HG02678 (cell line): ENCODE data around the gene MRPL12.
A peak's percentile ranks its signal among the peaks of the same experiment; 100 is the strongest.
"Not testable (repeated sequence)": the region's sequence is repeated elsewhere in the genome, so short reads cannot be mapped to it uniquely, and the experiment has no call there.

Experiments
- ATAC-seq: cut with Tn5 transposase; IDR thresholded peaks from one replicate; pipeline ENCODE4 v1.9.1; 2021; ENCODE audit warnings: mild to moderate bottlenecking, moderate library complexity; ENCODE audit not compliant: unreplicated experiment

Gene MRPL12

GRCh38 chr17:81702934-81703746 is at the start of gene MRPL12:
Gene MRPL12, plus strand, starts transcription at chr17:81703367. Its CDS starts 135 bp downstream, at chr17:81703502.
- ATAC-seq, result peak; percentile 86

- no peak for ATAC-seq
Measured at GRCh38 chr17:81655378-81656117, 47.6 kb upstream of the MRPL12 start.

GRCh38 chr17:81656118-81656743 is 46.9 kb upstream of the MRPL12 start, which contains the start of gene PDE6G:
Gene PDE6G, minus strand, starts transcription at chr17:81656542. Its CDS starts 3,237 bp downstream, at chr17:81653305.
- ATAC-seq, result no peak

GRCh38 chr17:81656835-81657234 is 46.3 kb upstream of the MRPL12 start:
- ATAC-seq, result no peak

DNA sequence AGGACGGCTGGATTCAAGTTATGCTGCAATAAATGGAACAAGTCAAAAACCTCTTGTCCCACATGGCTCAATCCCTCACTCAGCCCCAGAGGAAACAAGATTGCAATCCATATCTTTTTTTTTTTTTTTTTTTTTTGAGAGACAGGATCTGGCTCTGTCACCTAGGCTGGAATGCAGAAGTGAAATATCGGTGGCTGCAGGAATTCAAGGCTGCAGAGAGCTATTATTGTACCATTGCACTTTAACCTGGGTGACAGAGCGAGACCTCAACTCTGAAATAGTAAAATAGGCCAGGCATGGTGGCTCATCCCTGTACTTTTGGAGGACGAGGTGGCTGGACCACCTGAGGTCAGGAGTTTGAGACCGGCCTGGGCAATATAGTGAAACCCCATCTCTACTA is 44.1 kb upstream of the MRPL12 start:
- ATAC-seq, result no peak

DNA sequence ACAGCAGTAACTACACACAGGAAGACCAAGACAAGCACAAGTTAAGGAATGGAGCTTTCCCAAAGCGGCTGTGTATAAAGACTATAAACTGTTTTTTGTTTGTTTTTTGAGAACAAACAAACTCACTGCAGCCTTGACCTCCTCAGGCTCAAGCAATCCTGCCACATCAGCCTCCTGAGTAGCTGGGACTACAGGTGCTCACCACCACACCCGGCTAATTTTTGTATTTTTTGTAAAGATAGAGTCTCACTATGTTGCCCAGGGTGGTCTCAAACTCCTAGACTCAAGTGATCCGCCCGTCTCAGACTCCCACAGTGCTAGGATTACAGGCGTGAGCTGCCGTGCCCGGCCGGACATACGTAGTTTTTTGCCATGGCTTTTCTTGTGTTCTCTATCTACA is 42.7 kb upstream of the MRPL12 start:
- ATAC-seq, result no peak

DNA sequence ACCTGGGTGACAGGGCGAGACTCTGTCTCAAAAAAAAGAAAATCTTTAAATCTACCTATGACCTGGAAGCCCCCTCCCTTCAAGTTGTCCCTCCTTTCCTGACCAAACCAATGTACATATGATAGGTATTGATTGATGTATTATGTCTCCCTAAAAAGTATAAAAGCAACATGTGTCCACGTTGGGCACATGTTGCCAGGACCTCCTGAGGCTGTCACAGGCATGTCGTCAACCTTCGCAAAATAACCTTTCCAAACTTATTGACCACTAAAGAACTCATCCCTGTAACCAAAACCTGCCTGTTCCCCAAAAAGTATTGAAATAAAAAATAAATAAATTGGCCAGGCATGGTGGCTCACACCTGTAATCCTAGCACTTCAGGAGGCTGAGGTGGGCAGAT is 41.2 kb upstream of the MRPL12 start:
- ATAC-seq, result no peak

DNA sequence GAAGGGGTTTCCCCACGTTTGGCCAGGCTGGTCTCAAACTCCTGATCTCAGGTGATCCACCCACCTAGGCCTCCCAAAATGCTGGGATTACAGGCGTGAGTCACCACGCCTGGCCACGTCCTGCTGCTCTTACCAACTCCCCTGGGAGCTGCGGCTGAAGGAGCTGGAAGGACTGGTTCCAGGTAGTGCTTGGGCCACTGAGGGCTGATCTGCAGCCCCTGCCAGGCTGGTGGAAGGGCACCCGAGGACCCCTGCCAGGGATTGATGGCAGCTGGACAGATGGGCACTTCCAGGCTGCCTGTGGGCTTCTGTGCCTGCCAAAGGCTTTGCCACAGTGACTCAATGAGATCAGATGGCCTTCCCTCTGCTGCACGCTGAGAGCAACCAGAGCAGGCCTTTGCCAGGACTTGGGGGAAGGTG is 39.1 kb upstream of the MRPL12 start:
- ATAC-seq, result no peak

DNA sequence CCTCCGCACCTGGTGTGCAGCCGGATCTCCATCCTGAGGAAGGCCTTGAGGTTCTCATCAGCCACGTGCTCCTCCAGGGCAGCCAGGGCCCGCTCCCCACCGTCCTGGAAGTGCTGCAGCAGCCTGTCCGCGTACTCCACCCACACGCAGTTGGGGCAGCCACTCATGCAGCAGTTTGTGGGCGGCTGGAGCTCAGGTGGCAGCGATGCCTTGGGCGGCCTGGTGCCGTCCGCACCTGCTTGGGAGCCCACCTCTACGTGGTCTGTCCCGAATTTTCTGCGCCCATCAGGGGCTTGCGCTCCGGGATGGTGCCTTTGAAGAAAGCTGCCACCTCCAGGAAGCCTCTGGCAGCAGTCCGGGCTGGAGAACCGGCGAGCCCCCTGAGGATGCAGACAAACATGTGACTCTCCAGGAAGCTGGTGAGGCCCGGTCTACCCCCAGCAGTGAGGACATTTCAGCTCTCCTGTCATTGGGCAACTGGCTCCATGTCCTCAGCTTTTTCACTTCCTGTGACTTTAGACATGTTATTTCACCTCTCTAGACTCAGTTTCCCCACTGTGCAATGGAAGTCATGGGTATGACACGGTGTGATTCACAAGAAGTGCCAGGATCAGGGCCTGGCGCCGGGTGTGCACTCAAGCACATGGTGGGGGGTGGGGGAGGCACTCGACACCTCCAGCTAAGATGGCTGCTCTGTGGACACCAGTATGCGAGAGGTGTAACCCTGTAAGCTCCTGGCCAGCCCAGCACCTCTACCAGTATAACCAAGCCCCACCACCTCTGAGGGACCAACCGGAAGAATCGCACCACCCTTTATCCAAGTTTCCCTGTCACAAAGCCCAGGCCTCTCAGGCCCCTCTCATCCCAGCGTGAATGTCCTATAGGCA is 37.7 kb upstream of the MRPL12 start:
- ATAC-seq, result peak; percentile 14

DNA sequence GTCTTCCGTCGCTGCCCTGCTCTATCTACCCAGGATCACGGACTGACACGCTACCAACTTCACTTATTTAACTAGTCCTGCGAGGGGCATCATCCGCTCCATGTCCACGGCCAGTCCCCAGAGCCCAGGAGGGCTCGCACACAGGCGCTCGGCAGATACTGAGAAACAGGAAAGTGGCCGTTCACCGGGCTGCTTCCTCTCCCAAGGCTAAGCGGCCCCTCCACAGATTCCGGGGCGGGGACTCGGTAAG is 37.1 kb upstream of the MRPL12 start:
- ATAC-seq, result peak; percentile 11

- ATAC-seq, result peak; percentile 91
Measured at GRCh38 chr17:81666342-81667191, 36.6 kb upstream of the MRPL12 start, which contains the start of the genes CCDC137 and OXLD1. Gene CCDC137, plus strand, starts transcription at chr17:81666737. Its CDS starts 30 bp downstream, at chr17:81666767. Gene OXLD1, minus strand, starts transcription at chr17:81666605. Its CDS starts 28 bp downstream, at chr17:81666577.

DNA sequence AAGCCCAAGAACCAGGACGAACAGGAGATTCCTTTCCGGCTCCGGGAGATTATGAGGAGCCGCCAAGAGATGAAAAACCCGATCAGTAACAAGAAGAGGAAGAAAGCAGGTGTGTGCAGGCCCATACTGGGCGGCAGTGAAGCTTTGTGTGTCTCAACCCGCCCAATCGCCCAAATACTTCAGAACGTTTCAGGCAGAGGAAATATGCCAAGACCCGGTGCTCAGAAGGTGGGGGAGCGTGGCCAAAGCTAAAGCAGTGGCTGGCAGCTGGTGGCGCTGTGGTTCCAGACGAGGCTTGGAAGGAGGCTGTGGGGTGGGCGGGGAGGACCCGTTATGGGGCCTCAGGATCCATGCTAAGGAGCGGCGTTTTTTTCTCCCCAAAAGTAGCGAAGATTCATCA is 35.4 kb upstream of the MRPL12 start:
- no peak for ATAC-seq

GRCh38 chr17:81672504-81672903 is 30.7 kb upstream of the MRPL12 start:
- no peak for ATAC-seq

GRCh38 chr17:81672954-81673353 is 30.2 kb upstream of the MRPL12 start:
- no peak for ATAC-seq

DNA sequence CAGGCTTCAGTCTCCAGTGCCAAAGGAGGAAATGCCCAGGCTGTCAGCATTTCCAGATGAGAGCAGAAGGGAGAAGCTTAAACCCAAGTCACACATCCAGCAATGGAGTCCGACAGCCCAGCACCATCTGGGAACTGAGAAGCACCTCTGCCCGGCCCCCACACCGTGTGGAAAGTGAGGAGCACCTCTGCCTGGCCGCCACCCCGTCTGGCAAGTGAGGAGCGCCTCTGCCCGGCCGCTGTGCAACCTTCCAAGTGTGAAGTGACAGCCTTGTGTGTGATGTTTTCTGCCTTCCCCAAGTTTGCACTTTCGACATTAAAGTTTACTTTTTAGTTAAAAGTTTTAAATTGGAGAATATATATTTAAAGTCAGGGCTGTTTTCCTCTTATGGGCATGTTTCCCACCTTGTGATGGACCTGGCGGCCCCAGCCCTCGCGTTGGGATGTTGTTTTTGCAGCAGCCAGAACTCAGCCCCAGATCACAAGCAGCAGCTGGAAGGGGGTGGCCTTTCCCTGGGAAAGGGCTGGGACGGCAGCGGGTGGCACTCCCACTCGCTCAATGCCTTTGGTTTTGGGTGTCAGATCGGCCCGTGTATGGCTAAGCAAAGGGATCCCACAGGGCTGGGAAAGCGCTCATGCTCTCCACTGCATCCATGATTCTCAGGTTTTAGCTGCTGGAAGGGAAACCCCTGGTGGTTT is 29.5 kb upstream of the MRPL12 start:
- ATAC-seq, result no peak

- not testable (repeated sequence) for ATAC-seq
Measured at GRCh38 chr17:81675515-81676221, 27.5 kb upstream of the MRPL12 start.

GRCh38 chr17:81676906-81677305 is 26.3 kb upstream of the MRPL12 start:
- no peak for ATAC-seq

DNA sequence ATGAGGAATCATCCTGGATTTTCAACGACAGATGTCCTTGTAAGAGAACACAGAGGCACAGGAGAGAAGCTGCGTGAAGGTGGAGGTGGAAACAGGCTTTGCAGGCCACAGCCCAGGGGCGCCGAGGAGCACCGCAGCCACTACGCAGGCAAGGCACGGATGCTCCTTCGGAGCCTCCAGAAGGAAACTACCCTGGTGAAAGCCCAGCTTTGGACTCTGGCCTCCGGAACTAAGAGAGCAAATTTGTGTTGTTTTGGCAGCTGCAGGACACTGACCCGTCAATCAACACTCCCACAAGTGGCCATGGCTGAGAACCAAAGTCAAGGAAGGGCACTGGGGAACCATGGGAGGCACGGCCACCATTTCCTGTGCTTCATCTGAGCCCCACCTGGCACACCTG is 23.0 kb upstream of the MRPL12 start:
- ATAC-seq, result no peak

DNA sequence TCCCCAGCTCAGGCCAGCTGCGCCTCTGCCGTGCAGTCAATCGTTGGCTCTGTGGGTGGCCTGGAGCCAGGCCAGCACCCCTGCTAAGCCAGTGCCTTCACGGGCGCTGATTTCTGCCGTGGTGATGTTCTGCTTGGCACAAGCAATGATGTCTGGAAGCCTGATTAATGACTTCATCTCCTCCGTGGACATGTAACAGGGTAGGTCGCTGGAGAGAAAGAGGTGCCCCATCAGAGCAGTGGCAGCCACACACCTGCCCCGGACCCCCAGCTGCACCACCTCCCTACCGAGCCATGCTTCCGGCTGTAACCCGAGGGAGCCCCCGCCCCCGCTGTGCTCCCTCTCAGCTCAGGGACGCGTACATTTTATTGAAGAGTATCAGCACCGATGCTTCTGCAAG is 21.5 kb upstream of the MRPL12 start:
- ATAC-seq, result no peak
